Left colon (tissue), 2 donors: ENCODE results near the gene CAPN8. TPM values are rescaled to one million over a fixed set of nuclear protein-coding genes. Genes with fewer than 3 reads are reported as not detected.
A peak's percentile ranks its signal among the peaks of the same experiment; 100 is the strongest.

Source experiments
- ATAC-seq: fragments of 200-7000 bp; cut with Tn5 transposase; one replicate; pipeline ENCODE4 v1.9.1; 2020; ENCODE audit warnings: mild to moderate bottlenecking, moderate library complexity
- DNase-seq, 2 donors: peaks; one replicate each; pipeline ENCODE4 v3.0.0-alpha.2; 2020
- intact Hi-C, 2 donors: fragments of 100-400 bp; cut with DNase I in 1 of 2; cut with micrococcal nuclease in 1 of 2; formaldehyde crosslinking; loops; one replicate each; pipeline versions ENCODE4 v1.11.2 to v1.14.0; 2022; cut with DNase I, micrococcal nuclease
- total RNA-seq, 2 donors: library from RNA; stranded (reverse); fragmentation: NEBNext Ultra II Directional; extraction: Animal tissue kit (Norgen Biotek cat#: 25700); gene quantifications; one replicate each; pipeline ENCODE4 v1.2.1, GENCODE V29; 2021
- donor health status: DM: no; HTN: no; CAD: no.
- donor health status: DM: yes; HTN: yes; CAD: no.

Gene CAPN8
- total RNA-seq, 2 donors from 2014 or later = 87.8 to 118 TPM

GRCh38 chr1:223704921-223705878 lies 39.7 kb upstream of the CAPN8 start:
- peak; percentile 29 for ATAC-seq

GRCh38 chr1:223703668-223704013 lies 38.1 kb upstream of the CAPN8 start:
- ATAC-seq (no peak), DNase-seq (no peak)
- intact Hi-C loops = no loop called here

More at GRCh38 chr1:223704921-223705878, 39.7 kb upstream of the CAPN8 start:
- intact Hi-C loops = no loop called here
- no peak for DNase-seq

GRCh38 chr1:223702735-223703667 lies 37.5 kb upstream of the CAPN8 start:
- DNase-seq (no peak), ATAC-seq (no peak)
- intact Hi-C loops = no loop called here

DNA sequence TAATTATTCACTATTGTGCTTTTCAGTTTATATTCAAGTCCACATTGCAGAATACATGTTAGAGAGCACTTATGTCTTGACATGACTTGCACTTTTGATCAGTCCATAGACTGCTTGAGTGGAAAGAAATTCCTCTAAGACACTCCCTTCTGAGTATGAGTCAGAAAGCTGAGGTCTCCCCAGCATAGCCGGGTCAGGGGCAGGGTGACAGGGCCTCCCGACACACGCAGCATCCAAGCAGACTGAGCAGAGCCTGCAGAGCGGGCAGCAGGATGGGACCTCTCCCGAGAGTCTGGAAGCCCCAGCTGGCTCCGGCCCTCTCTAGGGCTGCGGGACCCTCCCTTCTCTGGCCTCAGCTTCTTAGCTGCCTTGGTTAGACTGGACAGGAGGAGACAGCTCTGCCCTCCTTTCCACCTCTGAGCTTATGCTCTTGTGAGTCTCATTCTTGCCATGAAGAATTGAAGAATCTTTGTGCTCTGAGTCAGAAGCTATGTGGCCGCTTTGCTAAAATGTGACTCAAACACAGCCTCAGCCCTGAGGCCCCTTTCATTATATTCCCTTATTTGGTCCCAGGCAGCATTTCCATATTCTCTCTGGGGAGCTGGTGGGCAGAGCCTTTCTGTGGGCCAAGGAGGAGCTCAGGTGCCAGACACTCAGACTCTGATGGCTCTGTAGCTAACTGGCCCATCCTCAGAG lies 35.6 kb upstream of the CAPN8 start:
- ATAC-seq (peak; percentile 11), DNase-seq (no peak)
- intact Hi-C loops = no loop called here

- DNase-seq (no peak), ATAC-seq (no peak)
- intact Hi-C loops = no loop called here
These were observed 35.0 kb upstream of the CAPN8 start for GRCh38 chr1:223700388-223700918.

DNA sequence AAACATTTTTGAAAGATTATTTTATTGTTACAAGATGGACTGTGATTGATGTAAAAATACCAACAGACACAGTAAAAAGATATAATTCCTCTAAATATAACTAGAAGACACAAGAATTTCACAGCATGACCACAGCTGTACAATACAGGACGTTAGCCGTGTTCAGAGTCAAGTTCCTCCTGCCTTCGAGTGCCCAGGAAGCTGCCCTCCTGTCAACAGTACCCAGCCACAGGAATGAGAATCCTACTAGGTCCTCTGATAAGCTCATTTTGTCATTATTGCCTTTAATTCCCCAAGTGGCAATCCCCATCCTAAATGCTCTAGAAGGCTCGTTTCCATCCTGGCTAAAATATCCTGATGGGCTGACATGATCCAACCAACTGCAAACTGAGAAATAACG lies 30.4 kb upstream of the CAPN8 start:
- ATAC-seq = no peak
- no peak for DNase-seq
- intact Hi-C loops = loop anchor here in 1 of 2 donors (5.0 kb wide), 1 partner anchor 51 kb away; no protein-coding TSS in a partner anchor

DNA sequence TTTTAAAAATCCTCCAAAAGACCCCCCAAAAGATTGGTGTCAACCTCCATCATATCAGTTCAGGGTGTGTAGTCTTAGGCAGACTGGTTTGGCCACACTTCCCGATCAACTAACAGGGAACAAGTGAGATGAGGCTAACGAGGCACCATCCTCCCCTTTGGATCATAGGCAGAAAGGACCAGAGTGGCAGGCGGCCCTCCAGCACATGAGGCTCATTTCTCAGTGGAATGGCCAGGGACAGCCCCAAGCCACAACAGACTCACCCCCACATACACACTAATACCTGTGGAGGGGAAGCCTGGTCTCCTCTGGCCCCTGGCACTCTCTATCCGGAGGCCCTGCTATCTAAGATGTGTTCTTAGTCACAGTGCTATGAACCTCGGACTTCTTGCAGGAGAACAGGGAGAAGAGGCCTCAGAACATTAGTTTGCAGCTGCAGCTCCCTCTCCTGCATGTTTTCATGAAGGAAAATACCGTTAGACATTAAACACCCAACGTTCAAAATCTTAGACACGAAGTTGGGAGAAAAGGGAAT lies 29.6 kb upstream of the CAPN8 start:
- intact Hi-C loops = loop anchor here in 1 of 2 donors (5.0 kb wide), 1 partner anchor 52 kb away; no protein-coding TSS in a partner anchor
- ATAC-seq (no peak), DNase-seq (no peak)

GRCh38 chr1:223691121-223691520 lies 25.6 kb upstream of the CAPN8 start:
- intact Hi-C loops = no loop called here
- DNase-seq (no peak), ATAC-seq (no peak)

- no peak for DNase-seq
- intact Hi-C loops = loop anchor here in 1 of 2 donors (10.0 kb wide), 1 partner anchor 540 kb away; the partner anchor contains the start of gene TLR5
- no peak for ATAC-seq
These were observed 18.9 kb upstream of the CAPN8 start for GRCh38 chr1:223684488-223684792.

DNA sequence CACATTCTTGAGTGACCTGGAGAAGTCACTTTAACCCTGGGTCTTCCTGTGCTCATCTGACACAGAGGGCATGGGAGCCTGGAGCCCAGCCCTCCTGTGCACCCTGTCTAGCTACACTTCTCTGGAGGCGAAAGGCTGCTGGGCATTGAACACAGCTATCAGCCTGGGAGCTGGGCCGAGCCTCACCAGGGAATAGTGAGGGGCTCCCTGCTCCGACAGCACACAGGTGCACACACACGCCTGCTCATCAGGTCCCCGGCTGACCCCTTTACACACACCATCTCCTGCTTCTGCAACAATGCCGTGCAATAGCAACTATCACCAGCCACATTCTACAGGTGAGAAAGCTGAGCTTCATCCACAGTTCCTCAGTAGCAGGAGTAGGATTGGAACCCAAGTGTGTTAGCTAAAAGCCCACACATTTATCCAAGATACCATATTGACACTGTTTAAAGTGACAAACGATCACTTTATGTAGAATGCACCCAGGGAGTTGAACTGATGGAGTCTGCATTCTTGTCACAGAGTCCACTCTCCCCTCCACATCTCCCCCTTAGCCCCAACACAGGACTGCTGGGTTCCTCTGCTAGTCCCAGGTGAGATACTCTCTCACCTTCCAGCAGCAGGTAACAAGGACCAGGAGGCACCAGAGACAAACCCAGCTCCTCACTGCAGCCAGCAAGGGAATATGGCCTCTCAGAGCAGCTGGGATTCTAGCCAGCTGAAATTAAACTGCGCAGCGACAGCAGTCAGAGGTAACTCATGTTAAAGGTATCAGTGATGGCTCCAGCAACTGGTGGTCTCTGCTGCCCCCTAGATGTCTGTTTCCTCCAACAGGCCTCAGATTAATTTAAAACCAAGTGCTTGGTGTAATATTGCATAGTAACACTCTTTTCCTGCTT lies 18.3 kb upstream of the CAPN8 start:
- DNase-seq (peak in 1 of 2 donors; percentile 79), ATAC-seq (peak; percentile 88)
- intact Hi-C loops = loop anchor here in 1 of 2 donors (10.0 kb wide), 1 partner anchor 539 kb away; the partner anchor contains the start of gene TLR5

- ATAC-seq (no peak), DNase-seq (no peak)
- intact Hi-C loops = loop anchor here in 1 of 2 donors (10.0 kb wide), 1 partner anchor 538 kb away; the partner anchor contains the start of gene TLR5
These were observed 17.0 kb upstream of the CAPN8 start for GRCh38 chr1:223682502-223682901.

GRCh38 chr1:223680188-223680587 lies 14.7 kb upstream of the CAPN8 start:
- DNase-seq (no peak), ATAC-seq (no peak)
- intact Hi-C loops = loop anchor here in 1 of 2 donors (10.0 kb wide), 1 partner anchor 535 kb away; the partner anchor contains the start of gene TLR5

- no peak for ATAC-seq
- DNase-seq = no peak
- intact Hi-C loops = no loop called here
These were observed 13.3 kb upstream of the CAPN8 start for GRCh38 chr1:223678841-223679240.

DNA sequence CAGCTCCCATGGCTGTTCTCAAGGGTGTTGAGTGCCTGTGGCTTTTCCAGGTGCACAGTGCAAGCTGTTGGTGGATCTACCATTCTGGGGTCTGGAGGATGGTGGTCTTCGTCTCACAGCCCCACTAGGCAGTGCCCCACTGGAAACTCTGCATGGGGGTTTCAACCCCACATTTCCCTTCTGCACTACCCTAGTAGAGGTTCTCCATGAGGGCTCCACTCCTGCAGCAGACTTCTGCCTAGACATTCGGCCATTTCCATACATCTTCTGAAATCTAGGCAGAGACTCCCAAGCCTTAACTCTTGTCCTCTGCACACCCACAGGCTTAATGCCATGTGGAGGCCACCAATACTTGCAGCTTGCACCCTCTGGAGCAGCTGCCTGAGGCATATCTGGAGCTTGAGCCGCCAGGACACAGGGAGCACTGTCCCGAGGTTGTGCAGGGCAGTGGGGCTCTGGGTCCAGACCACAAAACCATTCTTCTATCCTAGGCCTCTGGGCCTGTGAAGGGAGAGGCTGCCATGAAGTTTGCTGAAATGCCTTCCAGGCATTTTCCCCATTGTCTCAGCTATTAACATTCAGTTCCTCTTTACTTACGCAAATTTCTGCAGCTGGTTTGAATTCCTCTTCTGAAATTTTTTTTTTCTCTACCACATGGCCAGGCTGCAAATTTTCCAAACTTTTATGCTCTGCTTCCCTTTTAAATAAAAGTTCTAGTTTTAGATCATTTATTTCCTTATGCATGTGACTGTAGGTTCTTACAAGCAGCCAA lies 8.8 kb upstream of the CAPN8 start:
- intact Hi-C loops = no loop called here
- ATAC-seq (no peak), DNase-seq (no peak)

GRCh38 chr1:223670458-223671159 lies 5.1 kb upstream of the CAPN8 start:
- intact Hi-C loops = no loop called here
- ATAC-seq = peak; percentile 42
- DNase-seq = peak in 1 of 2 donors; percentile 52
